Measurements from ENCODE around the gene SS18L1.

The SS18L1 gene

GRCh38 chr20:62128502-62128901, 15.1 kb upstream of the SS18L1 start:
- no peak overlapping the region for H3K4me3 ChIP-seq (ENCODE audit: low read depth, low read length)
- no peak for TF ChIP-seq CTCF (IDR thresholded peaks at IDR 0.05; ENCODE audit: borderline replicate concordance, insufficient read depth, low read depth, low read length)

- H3K4me3 ChIP-seq (ENCODE audit: low read depth, low read length) = no peak overlapping the region
- no peak for TF ChIP-seq CTCF (IDR thresholded peaks at IDR 0.05; ENCODE audit: borderline replicate concordance, insufficient read depth, low read depth, low read length)
Observed at GRCh38 chr20:62129731-62130531, 13.6 kb upstream of the SS18L1 start.

GRCh38 chr20:62131560-62132320, 11.8 kb upstream of the SS18L1 start:
- TF ChIP-seq CTCF (IDR thresholded peaks at IDR 0.05; ENCODE audit: borderline replicate concordance, insufficient read depth, low read depth, low read length) = no peak
- no peak overlapping the region for H3K4me3 ChIP-seq (ENCODE audit: low read depth, low read length)

GRCh38 chr20:62132421-62132820, 11.1 kb upstream of the SS18L1 start:
- TF ChIP-seq CTCF (IDR thresholded peaks at IDR 0.05; ENCODE audit: borderline replicate concordance, insufficient read depth, low read depth, low read length) = no peak
- no peak overlapping the region for H3K4me3 ChIP-seq (ENCODE audit: low read depth, low read length)

- TF ChIP-seq CTCF (IDR thresholded peaks at IDR 0.05; ENCODE audit: borderline replicate concordance, insufficient read depth, low read depth, low read length) = no peak
Observed at GRCh38 chr20:62133051-62133845, 10.3 kb upstream of the SS18L1 start.

GRCh38 chr20:62133864-62134263, 9.7 kb upstream of the SS18L1 start:
- H3K4me3 ChIP-seq (ENCODE audit: low read depth, low read length) = no peak overlapping the region
- peak; percentile 34; the same call in 1 of the 2 replicates for TF ChIP-seq CTCF (IDR thresholded peaks at IDR 0.05; ENCODE audit: borderline replicate concordance, insufficient read depth, low read depth, low read length)

More at GRCh38 chr20:62133051-62133845, 10.3 kb upstream of the SS18L1 start:
- H3K4me3 ChIP-seq (ENCODE audit: low read depth, low read length) = no peak overlapping the region

Data from GM12875 (cell line).